ENCODE results near the gene GATM. TPM values are rescaled to one million over a fixed set of nuclear protein-coding genes. Genes with fewer than 3 reads are reported as not detected.

GATM gene
- total RNA-seq, 1 experiment from 2014 or later: 9.5 TPM

GRCh38 chr15:45332694-45333093 lies 45.6 kb downstream of the GATM start:
- H3K27me3 ChIP-seq (replicated peaks; ENCODE audit: insufficient read depth, low read depth, low read length, poor library complexity): no peaks in the 10 kb centered on the region
- H3K4me3 ChIP-seq (ENCODE audit: low read depth, low read length, poor library complexity, severe bottlenecking): no peak overlapping the region
- no peaks in the 10 kb centered on the region for H3K9me3 ChIP-seq (ENCODE audit: low read depth, low read length, poor library complexity, severe bottlenecking)
- no peak for TF ChIP-seq CTCF (conservative IDR thresholded peaks at IDR 0.05; ENCODE audit: low read depth, low read length)
- TF ChIP-seq EZH2 (IDR thresholded peaks at IDR 0.05; ENCODE audit: borderline replicate concordance, low read depth, low read length, poor library complexity, severe bottlenecking): no peak
- ChIA-PET CTCF (no interaction called here), POLR2A (ENCODE audit: low non-redundant PET) (no interaction called here)
- H3K36me3 ChIP-seq (ENCODE audit: insufficient read depth, low read length, poor library complexity, severe bottlenecking): no peaks in the 10 kb centered on the region
- intact Hi-C loops (cut with micrococcal nuclease; ENCODE audit: unreplicated experiment): no loop called here
- DNase-seq (ENCODE audit: low spot score): no peak
- no TSS peak for BruUV-seq (replicated peaks)
- no peak overlapping the region for H3K27ac ChIP-seq (ENCODE audit: low read depth, low read length, poor library complexity, severe bottlenecking)
- no peaks in the 10 kb centered on the region for H3K4me1 ChIP-seq (ENCODE audit: insufficient read depth, low read length, poor library complexity, severe bottlenecking)

- intact Hi-C loops (cut with micrococcal nuclease; ENCODE audit: unreplicated experiment): no loop called here
- ChIA-PET POLR2A (ENCODE audit: low non-redundant PET) (no interaction called here), CTCF (no interaction called here)
- H3K27me3 ChIP-seq (replicated peaks; ENCODE audit: insufficient read depth, low read depth, low read length, poor library complexity): no peaks in the 10 kb centered on the region
- no TSS peak for BruUV-seq (replicated peaks)
- H3K27ac ChIP-seq (ENCODE audit: low read depth, low read length, poor library complexity, severe bottlenecking): no peak overlapping the region
- no peaks in the 10 kb centered on the region for H3K36me3 ChIP-seq (ENCODE audit: insufficient read depth, low read length, poor library complexity, severe bottlenecking)
- no peaks in the 10 kb centered on the region for H3K4me1 ChIP-seq (ENCODE audit: insufficient read depth, low read length, poor library complexity, severe bottlenecking)
- H3K9me3 ChIP-seq (ENCODE audit: low read depth, low read length, poor library complexity, severe bottlenecking): no peaks in the 10 kb centered on the region
- no peak overlapping the region for H3K4me3 ChIP-seq (ENCODE audit: low read depth, low read length, poor library complexity, severe bottlenecking)
- DNase-seq (ENCODE audit: low spot score): no peak
- TF ChIP-seq CTCF (conservative IDR thresholded peaks at IDR 0.05; ENCODE audit: low read depth, low read length): no peak
- TF ChIP-seq EZH2 (IDR thresholded peaks at IDR 0.05; ENCODE audit: borderline replicate concordance, low read depth, low read length, poor library complexity, severe bottlenecking): no peak
These were observed 46.4 kb downstream of the GATM start for GRCh38 chr15:45331972-45332371.

- CTCF ChIA-PET: interaction anchor here (0.8 kb wide), 1 partner anchor 14 kb away, joined by 3 read pairs; no protein-coding TSS in a partner anchor
- BruUV-seq (replicated peaks): no TSS peak
- no peaks in the 10 kb centered on the region for H3K9me3 ChIP-seq (ENCODE audit: low read depth, low read length, poor library complexity, severe bottlenecking)
- no peak for DNase-seq (ENCODE audit: low spot score)
- TF ChIP-seq CTCF (conservative IDR thresholded peaks at IDR 0.05; ENCODE audit: low read depth, low read length) (no peak), EZH2 (IDR thresholded peaks at IDR 0.05; ENCODE audit: borderline replicate concordance, low read depth, low read length, poor library complexity, severe bottlenecking) (no peak)
- H3K27ac ChIP-seq (ENCODE audit: low read depth, low read length, poor library complexity, severe bottlenecking): no peak overlapping the region
- H3K4me1 ChIP-seq (ENCODE audit: insufficient read depth, low read length, poor library complexity, severe bottlenecking): no peaks in the 10 kb centered on the region
- no peaks in the 10 kb centered on the region for H3K27me3 ChIP-seq (replicated peaks; ENCODE audit: insufficient read depth, low read depth, low read length, poor library complexity)
- POLR2A ChIA-PET (ENCODE audit: low non-redundant PET): no interaction called here
- H3K36me3 ChIP-seq (ENCODE audit: insufficient read depth, low read length, poor library complexity, severe bottlenecking): no peaks in the 10 kb centered on the region
- intact Hi-C loops (cut with micrococcal nuclease; ENCODE audit: unreplicated experiment): no loop called here
- H3K4me3 ChIP-seq (ENCODE audit: low read depth, low read length, poor library complexity, severe bottlenecking): no peak overlapping the region
These were observed 49.7 kb downstream of the GATM start for GRCh38 chr15:45328663-45329062.
